ENCODE results near the gene DTNB.
"Not testable (repeated sequence)": the region's sequence is repeated elsewhere in the genome, so short reads cannot be mapped to it uniquely, and the experiment has no call there.

Gene DTNB

DNA sequence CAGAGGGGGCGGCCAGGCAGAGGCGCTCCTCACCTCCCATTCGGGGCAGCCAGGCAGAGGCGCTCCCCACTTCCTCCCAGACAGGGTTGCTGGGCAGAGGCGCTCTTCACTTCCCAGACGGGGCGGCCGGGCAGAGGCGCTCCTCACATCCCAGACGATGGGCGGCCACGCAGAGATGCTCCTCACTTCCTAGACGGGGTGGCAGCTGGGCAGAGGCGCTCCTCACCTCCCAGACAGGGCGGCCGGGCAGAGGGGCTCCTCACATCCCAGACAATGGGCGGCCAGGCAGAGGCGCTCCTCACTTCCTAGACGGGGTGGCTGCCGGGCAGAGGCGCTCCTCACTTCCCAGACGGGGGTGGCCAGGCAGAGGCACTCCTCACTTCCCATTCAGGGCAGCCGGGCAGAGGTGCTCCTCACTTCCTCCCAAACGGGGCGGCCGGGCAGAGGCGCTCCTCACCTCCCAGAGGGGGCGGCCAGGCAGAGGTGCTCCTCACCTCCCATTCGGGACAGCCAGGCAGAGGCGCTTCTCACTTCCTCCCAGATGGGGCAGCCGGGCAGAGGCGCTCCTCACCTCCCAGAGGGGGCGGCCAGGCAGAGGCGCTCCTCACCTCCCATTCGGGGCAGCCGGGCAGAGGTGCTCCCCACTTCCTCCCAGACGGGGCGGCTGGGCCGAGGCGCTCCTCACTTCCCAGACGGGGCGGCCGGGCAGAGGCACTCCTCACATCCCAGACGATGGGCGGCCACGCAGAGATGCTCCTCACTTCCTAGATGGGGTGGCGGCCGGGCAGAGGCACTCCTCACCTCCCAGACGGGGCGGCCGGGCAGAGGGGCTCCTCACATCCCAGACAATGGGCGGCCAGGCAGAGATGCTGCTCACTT, 137.7 kb downstream of the DTNB start:
- DNase-seq = not testable (repeated sequence)

DNA sequence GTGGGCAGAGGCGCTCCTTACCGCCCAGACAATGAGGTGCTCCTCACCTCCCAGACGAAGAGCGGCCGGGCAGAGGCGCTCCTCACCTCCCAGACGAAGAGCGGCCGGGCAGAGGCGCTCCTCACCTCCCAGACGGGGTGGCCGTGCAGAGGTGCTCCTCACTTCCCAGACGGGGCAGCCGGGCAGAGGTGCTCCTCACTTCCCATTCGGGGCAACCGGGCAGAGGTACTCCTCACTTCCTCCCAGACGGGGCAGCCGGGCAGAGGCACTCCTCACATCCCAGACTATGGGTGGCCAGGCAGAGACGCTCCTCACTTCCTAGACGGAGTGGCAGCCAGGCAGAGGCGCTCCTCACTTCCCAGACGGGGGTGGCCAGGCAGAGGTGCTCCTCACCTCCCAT, 138.4 kb downstream of the DTNB start:
- DNase-seq = not testable (repeated sequence)

DNA sequence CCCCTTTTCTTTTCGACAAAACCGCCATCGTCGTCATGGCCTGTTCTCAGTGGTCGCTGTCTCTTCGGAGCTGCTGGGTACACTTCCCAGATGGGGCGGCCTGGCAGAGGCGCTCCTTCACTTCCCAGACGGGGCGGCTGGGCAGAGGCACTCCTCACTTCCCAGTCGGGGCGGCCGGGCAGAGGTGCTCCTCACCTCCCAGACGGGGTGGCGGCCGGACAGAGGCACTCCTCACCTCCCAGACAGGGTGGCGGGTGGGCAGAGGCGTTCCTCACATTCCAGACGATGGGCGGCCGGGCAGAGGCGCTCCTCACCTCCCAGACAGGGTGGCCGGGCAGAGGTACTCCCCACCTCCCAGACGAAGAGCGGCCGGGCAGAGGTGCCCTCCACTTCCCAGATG, 138.9 kb downstream of the DTNB start:
- no peak for DNase-seq

DNA sequence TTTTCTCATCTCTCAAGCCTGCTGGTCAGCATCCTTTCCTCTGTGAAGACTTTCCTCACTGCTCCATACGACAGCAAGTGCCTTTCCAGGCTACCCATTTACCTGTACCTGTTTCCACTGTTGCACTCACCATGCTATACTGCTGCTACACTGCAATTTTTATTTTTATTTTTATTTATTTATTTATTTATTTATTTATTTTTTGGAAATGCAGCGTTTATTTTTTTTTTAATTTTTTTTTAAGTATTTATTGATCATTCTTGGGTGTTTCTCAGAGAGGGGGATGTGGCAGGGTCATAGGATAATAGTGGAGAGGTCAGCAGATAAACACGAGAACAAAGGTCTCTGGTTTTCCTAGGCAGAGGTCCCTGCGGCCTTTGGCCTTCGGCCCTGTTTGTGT, 139.6 kb downstream of the DTNB start:
- not testable (repeated sequence) for DNase-seq

DNA sequence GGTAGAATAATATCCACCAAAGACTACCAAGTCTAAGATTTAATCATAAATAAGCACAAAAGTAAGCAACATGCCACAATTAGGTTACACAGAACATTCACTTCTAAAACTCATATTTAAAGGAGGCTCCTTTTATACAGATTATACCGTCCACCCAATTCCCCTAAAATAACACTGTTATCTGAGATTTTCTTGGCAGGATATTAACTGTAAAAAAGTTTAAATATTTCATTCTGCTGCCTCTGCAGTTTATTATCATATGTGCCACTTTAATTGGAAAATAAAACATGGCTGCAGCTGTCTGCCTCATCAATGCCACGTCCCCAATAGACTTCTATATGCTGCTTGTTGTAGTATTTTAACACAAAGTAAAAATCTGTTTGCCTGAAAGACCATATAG, 140.9 kb downstream of the DTNB start:
- DNase-seq = no peak

DNA sequence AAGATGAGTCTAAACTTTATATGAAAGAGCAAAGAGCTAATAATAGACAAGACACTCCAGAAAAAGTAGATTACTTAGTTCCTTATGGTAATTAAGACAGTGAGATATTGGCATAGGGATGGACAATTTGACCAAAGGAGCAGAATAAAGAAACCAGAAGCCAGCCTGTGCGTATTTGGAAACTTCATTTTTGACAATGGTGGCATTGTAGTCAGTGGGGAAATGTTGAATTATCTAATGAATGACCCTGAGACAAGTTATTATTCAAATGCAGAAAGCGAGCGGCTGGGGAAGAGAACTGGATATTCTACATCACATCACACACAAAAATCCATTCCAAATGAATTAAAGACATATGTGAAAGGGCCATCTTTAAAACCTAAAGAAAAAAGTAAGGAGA, 144.3 kb downstream of the DTNB start:
- no peak for DNase-seq

DNA sequence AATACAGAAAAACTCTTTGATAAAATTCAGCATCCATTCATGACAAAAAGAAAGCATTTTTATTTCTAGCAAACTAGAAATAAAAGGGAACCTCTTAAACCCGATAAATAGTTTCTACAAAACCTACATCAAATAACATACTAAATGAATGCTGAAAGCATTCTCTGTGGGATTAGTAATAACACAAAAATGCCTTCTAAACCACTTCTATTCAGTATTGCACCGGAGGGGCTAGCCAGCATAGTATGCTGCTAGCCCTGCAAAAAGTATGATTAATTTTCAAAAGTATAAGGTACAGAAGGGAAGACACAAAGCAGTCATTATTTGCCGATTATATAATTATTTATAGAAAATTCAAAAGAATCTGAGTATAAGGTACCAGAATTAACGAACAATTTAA, 145.2 kb downstream of the DTNB start:
- no peak for DNase-seq

DNA sequence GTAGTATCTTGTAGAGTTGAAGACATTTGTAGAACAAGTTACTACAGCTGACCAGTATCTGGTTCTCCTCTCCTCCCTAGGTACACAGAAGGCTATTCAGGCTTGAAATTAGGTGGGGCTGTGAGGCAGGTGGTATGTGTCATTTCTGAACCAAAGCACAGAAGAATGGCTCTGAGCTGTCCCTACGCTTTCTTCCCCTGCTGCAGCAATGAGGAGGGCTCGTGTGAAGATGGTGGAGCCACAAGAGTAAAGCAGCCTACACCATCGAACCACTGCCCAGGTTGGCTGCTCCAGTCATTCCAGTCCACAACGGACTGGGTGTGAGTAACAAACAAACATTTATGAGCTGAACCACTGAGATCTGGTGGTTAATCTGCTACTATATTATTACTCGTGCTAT, 148.9 kb downstream of the DTNB start:
- no peak for DNase-seq

DNA sequence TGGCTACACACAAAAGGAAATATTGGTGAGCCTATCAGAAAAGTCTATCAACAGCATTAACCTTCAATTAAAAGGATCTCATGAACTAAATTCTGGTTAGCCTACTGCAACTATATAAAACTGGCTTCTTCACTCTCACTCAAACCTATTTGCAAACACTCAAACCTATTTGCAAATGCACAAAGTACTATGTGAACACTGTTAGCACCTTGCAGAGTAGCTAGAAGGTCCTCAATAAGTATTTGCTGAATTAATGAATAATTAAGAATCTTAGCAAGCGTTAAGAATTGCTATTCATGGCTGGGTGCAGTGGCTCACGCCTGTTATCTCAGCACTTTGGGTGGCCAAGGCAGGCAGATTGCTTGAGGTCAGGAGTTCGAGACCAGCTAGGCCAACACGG, 150.3 kb downstream of the DTNB start:
- DNase-seq = no peak

DNA sequence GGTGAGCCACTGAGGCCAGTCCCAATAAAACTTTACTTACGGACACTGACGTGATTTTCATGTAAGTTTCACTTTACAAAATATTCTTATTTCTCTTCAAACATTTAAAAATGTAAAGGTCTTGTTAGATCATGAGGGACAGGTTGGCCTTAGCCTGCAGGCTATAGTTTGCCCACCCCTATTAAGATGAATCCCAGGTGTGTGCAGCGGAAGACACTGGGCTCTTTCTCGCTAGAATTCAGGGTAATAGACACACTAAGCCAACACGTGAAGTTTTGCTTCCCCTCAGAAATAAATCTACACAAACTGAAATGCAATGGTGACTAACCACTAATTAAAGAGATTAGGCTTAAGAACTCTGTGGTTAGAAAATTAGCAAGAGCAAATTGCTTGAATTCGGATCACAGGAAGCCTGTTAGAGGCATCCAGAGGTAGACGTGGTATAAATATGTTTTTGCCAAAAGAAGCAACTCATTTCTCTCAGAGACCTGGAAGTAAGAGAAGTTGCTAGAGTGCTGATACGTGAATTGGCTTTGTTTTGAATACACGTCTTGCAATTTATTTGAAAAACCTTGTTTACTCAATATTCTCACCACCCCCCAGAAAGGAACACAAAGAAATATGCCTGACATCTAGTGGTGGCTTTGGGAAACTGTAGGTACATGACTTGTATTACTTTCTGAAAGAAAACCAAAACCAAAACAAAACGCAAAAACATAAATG, 151.6 kb downstream of the DTNB start:
- no peak for DNase-seq

DNA sequence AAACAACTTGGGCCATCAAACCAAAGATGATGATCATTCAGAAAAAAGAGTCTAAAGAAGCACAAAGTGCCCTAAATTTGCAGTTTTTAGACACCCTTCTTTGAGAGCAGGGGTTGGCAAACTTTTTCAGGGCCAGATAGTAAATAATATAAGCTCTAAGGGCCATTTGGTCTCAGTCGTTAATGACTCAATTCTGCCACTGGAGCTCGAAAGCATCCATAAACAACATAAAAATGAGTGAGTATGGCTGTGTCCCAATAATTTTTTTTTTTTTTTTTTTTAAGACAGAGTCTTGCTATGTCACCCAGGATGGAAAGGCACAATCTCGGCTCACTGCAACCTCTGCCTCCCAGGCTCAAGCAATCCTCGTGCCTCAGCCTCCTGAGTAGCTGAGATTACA, 152.3 kb downstream of the DTNB start:
- DNase-seq = no peak

DNA sequence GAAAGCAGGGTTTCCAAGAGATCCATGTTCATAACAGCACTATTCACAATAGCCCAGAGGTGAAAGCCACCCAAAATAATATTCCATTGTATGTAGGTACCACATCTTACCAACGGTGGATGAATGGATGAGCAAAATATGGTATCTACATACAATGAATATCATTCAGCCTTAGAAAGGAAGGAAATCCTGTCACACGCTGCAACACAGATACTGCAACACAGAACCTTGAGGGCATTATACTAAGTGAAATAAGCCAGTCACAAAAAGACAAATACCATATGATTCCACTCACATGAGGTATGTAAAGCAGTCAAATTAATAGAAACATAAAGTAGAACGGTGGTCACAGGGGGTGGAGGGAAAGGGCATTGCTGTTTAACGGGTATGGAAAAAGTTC, 155.7 kb downstream of the DTNB start:
- no peak for DNase-seq

DNA sequence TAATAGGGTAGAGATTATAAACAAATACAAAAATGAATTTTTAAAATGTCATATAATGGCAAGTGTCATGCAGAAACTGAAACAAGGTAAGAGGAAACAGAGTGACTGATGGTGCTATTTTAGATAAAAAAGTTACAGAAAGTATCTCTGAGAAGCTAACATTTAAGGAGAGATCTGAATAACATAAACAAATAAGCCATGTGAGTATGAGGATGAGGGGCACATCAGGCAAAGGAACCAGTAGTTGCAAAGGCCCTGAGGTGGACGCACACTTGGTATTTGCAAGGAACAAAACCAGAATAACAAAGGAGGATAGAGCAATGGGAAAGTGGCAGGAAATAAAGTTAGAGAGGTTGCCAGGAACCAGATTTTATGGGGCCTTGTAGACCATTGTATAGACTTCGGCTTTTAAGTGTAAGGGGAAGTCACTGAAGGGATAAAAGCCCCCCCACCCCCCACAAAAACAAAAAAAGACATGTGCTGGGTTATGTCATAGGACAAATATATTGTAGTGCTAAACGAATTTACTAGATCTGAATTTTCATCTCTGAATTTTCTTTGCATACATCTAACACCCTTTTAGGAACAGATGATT, 159.2 kb downstream of the DTNB start:
- DNase-seq = no peak

DNA sequence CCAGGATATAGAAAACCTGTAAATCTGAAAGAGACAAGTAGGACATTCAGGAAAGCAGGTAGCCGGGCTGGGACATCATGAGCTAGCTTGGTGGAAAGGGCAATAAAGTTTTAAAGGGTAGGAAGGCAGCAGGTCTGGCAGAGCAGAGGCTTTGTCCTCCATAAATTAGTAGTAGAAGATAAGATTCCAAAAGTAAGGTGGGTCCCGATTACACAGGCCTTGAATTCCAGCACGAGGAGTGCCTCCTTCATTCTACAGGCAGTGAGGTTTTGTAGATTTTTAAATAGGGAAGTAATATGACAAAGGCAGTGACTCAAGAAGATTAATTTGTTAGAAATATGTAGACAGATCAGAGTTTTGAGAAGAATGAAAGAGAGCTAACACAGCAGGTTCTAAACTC, 160.7 kb downstream of the DTNB start:
- DNase-seq = no peak

DNA sequence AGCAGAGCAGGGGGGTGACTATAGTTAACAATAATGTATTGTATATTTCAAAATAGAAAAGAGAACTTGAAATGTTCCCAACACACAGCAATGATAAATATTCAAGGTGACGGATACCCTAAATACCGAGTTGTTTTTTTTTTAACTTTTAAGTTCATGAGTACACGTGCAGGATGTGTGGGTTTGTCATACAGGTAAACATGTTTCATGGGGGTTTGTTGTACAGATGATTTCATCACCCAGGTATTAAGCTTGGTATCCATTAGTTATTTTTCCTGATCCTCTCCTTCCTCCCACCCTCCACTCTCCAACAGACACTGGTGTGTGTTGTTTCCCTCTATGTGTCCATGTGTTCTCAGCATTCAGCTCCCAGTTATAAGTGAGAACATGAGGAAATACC, 167.2 kb downstream of the DTNB start:
- no peak for DNase-seq

DNA sequence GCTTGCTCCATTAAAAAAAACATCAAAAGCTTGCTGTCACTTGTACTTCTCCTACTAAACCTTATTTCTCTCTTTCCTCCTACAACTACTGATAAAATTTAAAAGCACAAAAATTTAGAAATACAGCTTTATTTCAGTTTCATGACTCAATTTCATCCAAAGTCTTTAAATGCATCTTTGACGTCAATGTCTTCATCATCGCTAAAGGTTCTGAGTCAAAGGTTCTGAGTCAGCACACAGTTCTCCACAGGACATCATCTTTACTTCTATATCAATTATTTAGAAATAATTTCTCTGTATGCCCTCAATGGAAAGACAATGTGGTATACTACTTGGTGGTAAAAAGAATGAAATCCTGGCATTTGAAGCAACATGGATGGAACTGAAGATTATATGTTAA, 167.8 kb downstream of the DTNB start:
- no peak for DNase-seq

DNA sequence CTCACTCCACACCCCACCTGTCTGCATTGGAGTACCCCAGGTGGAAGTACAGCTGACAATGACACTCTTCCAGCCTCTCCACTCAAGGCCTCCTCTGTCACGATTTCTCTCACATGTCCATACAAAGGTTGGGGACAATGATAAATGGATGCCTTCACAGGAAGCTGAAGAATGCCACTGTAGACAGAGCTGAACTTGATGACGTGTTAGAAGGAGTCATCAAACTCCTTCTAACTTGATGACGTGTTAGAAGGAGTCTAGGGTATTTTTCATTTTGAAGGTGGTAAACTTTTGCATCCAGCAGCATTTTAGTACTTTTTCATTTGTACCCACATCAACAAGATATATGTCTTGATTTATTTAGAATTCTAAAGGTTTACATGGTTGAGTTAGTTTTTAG, 168.2 kb downstream of the DTNB start:
- DNase-seq = no peak

DNA sequence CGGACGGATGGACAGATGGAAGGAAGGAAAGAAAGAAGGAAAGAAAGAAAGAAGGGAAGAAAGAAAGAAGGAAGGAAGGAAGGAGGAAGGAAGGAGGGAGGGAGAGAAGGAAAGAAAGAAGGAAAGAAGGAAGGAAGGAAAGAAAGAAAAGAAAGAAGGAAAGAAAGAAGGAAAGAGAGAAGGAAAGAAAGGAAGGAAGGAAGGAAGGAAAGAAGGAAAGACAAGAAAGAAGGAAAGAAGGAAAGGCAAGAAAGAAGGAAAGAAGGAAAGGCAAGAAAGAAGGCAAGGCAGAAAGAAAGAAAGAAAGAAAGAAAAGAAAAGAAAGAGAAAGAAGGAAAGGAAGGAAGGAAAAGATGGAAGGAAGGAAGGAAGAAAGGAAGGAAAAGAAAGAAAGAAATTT, 169.1 kb downstream of the DTNB start:
- DNase-seq = no peak

DNA sequence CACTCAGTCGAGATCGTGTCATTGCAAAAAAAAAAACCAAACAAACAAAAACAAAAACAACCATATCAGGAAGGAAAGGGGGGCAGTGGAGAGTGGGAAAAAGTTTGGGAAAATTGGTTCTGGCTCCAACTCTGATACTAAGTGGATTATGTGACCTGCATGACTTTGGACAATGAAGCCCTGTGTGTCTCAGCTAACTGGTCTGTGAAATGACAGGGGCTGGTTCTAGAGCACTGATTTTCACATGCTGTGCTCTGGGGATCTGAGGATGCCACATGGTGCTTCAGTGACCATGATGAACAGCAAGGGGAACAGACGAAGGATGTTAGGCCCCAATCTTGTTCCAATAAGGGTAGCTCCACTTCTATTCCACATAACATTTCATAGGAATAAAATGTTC, 174.2 kb downstream of the DTNB start:
- DNase-seq = no peak

DNA sequence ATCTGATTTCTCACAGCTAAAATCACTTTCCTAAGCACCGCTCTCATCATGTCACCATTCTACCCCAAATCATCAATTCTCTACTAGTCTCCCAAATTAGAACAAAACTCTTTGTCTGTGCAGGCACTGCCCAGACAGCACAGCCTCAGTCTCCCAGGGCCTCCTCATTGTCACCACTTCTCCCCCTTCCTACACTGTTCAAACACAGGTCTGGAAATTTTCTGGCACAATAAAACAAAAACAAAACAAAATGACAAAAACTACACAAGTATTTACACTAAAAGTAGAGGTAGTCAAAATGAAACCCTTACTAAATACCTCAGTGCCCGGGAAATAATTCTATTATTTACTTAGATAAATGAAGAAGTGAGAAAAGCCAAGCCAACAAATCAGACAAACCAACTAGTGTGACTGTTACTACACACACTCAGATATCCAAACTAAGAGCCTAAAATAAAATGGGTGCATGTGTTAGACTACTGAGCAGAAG, 175.4 kb downstream of the DTNB start:
- DNase-seq = no peak

DNA sequence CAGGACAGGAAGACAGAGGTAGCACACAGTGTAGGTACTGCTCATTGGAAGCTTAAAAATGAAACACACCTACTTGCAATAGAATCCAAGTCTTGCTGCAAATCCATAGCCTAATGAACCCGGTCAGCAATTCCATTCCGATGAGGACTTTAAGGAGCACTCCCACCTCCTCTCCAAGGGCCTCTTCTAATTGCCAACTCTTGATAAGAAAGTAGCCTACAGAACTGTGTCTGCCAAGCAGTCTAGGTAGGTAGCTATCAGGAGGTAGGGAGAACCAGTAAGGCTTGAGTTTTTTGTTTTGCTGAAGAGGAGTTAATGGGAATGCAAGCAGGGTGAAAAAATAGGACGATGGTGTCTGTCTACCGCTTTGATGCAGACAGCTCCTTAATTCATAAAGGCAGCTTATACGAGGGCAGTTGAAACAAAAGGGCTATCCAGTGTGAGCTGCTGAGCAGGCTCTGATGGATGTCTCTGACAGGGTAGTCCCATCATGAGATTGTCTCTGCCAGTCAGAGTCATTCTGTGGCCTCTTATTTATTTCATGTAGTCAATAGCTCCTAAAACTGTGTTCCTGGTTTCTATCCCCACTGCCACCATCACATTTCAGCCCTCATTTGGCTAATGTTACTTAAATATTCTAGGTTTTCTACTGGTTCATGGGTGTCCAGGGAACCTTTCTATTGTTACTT, 176.0 kb downstream of the DTNB start:
- no peak for DNase-seq

DNA sequence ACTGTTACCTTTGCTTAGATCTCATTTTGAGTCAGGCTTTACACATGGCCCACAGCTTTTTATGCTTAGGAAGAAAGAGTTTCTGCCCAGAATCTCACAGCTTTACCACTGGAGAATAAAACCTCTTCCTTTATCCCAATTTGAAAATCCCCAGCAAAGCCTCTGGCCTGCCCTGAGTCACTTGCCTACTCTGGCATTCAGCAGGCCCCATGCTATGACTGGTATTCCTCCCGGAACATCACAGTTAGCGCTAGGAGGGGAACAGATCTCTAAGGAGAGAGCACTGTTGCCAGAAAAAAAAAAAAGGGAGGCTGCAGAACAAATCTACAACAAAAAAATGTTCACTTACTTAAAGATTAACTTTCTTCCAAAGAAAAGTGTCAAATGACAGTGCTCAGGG, 178.8 kb downstream of the DTNB start:
- DNase-seq = no peak

DNA sequence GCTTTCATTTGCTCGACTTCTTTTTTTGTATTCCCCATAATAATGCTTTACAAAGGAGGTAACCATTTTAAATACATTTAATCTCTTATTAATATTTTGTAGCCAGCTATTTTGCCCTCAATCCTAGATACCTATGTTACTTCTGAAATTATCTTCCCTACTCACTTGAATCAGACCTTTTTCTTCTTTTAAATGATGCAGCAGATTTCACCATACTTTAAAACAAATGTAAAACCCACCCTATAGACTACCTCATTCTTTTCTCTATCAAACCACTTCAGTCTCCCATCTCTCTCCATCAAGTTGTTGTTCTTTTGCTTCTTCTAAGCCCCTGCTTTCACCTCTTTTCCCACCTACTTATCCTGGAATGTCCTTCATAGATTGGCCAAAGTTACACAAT, 180.2 kb downstream of the DTNB start:
- no peak for DNase-seq
